Activated naive CD8-positive, alpha-beta T cell treated with anti-CD3 and anti-CD28 coated beads, Interleukin-2, amount 50 U/mL, for 16 hours (primary cell): ENCODE measurements around the gene ASTN1.

Experiments
- DNase-seq: peaks from one replicate; pipeline ENCODE4 v3.0.0-alpha.2; 2020; ENCODE audit warnings: low read depth, low spot score

The ASTN1 gene

DNA sequence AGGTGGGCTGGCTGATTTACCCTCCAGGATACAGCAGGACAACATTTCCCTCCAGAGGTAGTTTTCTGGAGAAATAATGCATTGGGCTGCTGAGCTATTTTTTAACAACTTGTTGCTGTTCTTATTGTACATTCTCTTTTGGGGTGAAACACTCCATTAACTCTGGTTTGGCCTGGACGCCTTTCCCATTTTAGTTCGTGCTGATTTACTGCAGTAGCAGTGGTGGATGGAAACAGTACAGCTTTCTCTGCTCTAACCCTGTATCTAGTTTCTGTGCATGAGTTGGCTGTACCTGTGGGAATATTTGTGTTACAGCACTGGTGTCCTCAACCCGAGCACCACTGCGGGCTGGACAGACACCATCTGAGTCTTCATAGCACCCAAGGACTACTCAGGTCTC lies 325.3 kb downstream of the ASTN1 start:
- DNase-seq = no peak

- DNase-seq = no peak
Measured at GRCh38 chr1:176838276-176838995, 326.1 kb downstream of the ASTN1 start.

GRCh38 chr1:176837708-176838107 lies 326.8 kb downstream of the ASTN1 start:
- no peak for DNase-seq

GRCh38 chr1:176831150-176831549 lies 333.4 kb downstream of the ASTN1 start:
- no peak for DNase-seq

GRCh38 chr1:176829261-176829660 lies 335.3 kb downstream of the ASTN1 start:
- no peak for DNase-seq

GRCh38 chr1:176826265-176826664 lies 338.2 kb downstream of the ASTN1 start:
- DNase-seq = no peak

GRCh38 chr1:176820391-176821031 lies 344.0 kb downstream of the ASTN1 start:
- no peak for DNase-seq

DNA sequence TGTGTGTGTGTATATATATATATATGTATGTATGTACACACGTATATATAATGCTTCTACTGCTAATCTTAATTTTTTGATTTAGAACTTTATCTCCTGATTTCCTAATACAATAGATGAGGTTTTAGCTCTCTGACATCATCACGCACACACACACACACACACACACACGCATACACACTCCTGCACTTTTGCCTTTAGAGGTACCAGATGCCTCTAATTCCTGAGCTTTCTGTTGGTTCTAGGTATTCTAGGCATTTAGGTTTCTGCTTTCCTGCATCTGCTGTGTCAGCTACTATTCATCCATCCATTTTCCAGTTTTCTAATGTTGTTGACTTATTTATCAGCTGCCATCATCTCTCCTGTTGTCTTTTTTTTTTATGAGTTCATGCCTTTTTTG lies 348.3 kb downstream of the ASTN1 start:
- DNase-seq = no peak

- DNase-seq = no peak
Measured at GRCh38 chr1:176815621-176816020, 348.9 kb downstream of the ASTN1 start.

DNA sequence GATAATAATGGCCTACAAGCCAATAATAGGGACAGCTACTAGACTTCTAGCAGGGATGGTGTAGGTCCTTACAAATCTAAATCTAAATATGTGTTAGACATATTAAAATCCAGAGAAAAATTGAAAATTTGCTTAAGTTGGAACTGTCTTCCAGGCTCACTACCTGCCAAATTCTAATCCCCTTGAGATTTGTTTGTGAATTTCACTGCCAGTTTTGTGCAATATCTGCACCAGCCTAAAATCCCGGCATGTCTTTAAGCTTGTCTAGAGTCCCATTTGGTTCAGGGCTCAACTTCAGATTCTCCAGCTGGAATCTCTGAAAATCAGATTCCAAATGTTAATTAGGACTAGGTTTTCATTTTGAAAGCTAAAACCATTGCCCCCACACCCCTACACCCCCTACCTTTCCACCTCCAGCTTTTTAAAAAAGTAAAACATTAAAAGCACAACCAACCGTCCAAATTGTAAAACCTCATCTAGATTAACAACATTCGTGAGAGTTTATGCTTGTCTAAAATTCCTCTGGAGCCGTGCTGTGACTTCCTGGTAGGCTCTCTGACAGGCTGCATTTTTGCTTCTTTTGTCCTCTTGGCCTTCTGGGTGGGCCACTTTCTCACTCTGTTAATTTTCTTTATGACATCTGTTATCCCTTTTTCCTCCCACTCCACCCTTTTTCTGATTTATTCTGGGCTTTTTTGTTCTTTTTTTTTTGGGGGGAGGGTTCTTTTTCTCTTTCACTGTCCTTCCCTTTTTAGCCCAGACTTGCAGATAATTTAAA lies 352.8 kb downstream of the ASTN1 start:
- no peak for DNase-seq

GRCh38 chr1:176809292-176809691 lies 355.2 kb downstream of the ASTN1 start:
- no peak for DNase-seq
